NCI-H1105 treated with DMSO at 0.1 percent for 48 hours (cell line): ENCODE measurements around the gene SYT1.
"Not testable (repeated sequence)": the region's sequence is repeated elsewhere in the genome, so short reads cannot be mapped to it uniquely, and the experiment has no call there.

Experiments used
- DNase-seq: peaks from one replicate; lab custom pipeline; 2025; lab: John Stamatoyannopoulos, UW

Gene SYT1

DNA sequence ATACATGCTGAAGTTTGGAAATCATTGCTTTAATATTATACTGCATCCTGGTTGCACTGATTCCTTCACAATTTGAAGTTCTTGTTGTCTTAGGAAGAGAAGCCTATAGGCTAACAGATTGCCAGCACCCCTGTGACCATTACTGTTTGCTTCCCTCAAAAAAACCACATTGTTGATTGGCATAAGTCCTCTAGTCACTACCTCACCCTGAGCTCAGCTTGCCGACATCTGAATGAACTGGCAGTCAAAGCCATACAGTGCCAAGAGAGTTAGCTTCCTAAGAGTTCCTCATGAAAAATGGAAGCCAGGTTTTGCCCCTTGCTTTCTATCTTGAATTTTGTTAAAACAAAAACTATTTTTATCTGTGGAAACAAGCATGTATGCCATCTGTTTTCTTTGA is 276.1 kb downstream of the SYT1 start:
- no peak for DNase-seq

- no peak for DNase-seq
Measured at GRCh38 chr12:79141776-79142175, 277.2 kb downstream of the SYT1 start.

DNA sequence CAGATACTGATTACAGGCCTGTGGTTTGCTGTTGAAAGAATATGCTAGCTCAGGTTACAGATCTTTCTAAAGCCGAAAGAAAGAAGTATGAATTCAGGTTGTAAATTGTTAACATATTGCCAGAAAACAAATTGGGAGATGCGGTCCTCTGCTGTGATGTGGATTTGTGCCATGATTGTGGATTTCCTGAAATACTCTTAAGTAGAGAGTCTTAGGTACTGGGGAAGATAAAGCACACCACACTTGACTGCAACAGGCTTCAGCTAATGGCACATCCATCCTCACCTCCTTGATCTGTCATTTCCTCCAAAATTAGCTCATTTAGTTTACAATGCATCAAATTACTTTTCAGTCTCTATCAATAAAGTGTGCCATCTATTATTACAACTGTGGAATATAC is 279.2 kb downstream of the SYT1 start:
- peak; percentile 77 for DNase-seq

DNA sequence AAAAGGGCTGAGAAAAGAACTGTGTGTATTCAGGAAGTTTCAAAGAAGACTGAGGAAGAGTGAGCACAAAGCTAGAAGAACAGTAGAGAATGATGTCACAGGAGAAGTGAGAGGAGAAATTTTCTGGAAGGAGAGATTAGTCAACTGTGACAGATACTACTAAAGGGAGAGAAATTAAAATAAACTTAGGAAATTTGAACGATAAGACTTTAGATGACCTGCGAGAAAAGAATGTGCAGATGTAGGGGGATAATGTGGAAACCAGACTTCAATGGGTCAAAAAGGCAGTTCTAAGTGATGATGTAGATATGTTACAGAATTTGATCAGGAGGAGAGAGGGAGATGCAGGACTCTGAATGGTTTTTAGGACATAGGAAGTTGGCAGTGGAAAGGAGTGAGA is 287.4 kb downstream of the SYT1 start:
- no peak for DNase-seq

DNA sequence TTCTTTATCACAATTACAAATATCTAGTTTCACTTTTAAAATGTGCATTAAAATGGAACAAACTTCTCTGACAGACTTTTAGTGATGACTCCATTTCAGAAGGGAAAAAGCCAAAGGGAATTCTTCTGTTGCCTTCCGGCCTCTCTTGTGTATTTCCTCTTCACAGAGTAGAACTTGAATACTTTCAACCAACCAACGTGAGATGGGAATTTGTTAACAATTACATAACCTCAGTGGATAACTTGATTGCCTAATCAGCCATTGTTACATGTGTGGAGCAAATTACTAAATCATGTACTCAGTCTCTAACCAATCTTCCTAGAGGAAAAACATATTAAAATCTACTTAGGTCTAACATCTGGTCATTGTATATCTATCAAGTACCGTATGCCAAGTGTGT is 291.1 kb downstream of the SYT1 start:
- DNase-seq: no peak

DNA sequence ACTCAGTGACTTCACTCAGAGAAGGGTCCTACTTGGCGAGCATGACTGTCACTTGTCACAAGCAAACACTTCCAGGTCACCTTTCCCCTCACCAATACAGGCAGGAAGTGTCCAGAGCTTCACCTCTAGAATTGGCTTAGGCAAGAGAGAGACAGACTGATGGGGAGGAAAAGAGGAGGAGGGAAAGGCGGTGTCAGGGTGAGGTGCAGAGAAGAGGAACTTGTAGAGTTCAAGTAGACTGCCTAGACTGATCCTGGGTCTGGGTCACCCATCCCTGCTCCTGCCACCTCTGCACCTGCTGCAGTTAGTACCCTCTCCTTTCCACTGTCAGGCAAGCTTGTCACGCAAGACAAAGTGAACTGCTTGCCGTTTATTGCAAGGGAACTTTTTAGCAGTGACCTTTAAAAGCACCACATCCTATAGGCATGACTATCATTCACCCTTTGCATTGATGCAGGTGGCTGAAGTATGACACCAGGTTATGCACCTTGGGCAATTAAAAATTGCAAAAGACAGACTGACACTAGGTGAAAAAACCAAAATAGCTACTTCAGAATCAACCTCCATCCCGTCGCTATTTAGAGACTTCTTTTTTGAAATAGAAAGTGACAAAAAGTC is 292.4 kb downstream of the SYT1 start:
- DNase-seq: no peak

DNA sequence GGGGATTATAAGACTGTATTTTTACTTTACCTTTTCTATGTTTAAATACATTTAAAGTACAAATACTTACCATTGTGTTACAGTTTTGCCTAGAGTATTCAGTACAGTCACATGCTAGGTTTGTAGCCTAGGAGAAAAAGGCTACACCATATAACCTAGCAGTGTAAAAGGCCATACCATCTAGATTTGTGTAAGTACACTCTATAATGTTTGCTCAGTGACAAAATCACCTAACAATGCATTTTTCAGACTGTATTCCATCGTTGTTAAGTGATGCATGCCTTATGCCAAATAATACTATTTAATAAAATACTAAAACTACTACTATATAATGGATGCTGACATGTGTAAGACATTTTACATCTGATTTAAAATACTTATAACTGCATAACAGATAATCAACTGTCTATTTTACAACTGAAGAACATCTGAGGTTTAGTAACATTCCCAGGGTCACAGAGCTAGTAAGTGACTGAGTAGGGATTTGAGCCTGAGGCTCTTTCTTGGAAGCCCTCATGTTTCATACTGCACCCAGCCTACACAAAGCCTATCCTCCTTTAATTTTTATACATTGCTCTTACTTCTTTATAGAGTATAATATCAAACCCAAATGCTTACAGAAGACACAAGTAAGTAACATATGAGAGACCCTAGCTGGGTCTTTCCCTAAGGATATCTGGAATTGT is 296.8 kb downstream of the SYT1 start:
- DNase-seq: no peak

DNA sequence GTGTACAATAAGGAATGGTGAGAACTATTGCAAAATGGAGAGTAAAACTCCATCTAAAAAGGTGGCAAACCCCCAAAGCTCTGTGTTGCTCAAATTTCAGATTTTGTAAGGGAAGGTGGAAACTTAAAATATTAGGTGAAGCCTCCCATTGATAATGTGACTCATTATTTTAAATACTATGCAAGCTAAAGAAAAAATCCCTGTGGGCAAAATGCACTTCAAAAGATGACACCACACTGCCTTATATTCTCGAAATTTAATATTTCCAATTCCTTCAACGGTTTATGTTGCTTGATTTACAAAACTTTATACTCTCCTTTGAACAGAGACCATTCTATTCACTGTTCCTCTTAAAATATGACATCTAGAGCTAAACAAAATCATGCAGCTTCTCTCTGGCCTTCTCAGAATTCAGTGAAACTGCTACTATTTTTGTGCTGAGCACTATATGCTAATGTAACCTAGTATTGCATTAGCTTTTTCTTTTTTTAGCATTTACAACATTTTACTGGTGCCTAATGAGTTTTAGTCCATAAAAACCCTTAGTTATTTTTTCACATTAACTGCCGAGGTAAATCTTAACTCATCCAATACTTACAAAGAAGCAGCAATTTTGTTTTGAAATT is 297.7 kb downstream of the SYT1 start:
- DNase-seq: no peak

GRCh38 chr12:79162948-79163347 is 298.4 kb downstream of the SYT1 start:
- DNase-seq: no peak

DNA sequence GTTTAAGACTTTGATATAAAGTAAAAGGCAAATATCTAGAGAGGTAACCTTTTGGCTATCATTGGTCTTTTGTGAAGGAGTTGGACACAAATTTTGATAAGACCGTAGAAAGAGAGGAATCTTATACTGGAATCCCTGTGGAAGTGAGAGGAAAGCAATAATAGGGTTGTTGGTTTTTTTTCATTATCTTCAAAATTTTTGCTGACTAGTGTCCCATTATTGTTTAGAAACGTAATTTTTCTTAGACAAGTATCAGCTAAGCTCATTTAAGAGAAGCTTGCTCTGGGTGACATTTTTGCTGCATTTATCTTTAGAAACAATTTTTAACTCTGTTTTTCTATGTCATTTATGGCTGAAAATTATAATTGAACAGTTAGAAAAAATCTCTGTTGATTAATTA is 300.3 kb downstream of the SYT1 start:
- DNase-seq: no peak

GRCh38 chr12:79168687-79169086 is 304.1 kb downstream of the SYT1 start:
- peak; percentile 26 for DNase-seq

- DNase-seq: peak; percentile 43
Measured at GRCh38 chr12:79174626-79175025, 310.1 kb downstream of the SYT1 start.

- no peak for DNase-seq
Measured at GRCh38 chr12:79183003-79183402, 318.4 kb downstream of the SYT1 start.

DNA sequence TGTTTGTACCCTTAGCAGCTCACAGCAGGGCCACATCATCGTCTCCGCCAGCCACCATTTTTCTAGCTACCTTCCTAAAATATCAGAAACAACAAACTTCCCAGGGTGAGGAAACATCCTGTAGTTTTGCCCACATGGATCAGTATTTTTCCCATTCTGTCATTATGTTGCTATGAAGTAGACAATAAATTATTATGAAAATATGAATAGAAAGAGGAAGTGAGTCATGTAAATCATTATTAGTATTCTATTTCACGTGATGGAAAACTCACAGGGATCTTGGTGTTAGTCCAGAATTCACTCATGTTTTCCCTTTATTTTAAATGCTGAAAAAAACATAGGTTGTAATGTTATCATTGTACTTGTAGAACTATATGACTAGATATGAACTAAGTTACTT is 319.4 kb downstream of the SYT1 start:
- no peak for DNase-seq

DNA sequence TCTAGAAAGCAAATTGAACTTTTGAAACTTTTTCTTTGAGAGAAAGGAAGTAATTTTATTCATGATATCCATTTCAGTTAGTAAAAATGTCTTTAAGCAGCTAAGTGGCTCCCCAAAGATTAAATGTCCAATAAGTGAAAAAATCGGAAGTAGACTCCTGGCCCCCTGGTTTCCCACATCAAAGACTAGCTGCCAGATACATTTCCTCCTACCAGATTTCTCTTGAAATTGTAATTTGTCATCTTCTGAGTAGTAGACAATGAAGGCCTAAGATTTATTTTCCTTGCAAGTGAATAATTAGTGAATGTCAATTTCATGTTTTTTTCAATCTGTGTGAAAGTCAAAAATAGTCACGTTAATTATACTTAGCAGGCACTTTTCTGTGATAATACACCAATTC is 321.9 kb downstream of the SYT1 start:
- peak; percentile 93 for DNase-seq

- DNase-seq: peak; percentile 99
Measured at GRCh38 chr12:79187032-79187431, 322.5 kb downstream of the SYT1 start.

DNA sequence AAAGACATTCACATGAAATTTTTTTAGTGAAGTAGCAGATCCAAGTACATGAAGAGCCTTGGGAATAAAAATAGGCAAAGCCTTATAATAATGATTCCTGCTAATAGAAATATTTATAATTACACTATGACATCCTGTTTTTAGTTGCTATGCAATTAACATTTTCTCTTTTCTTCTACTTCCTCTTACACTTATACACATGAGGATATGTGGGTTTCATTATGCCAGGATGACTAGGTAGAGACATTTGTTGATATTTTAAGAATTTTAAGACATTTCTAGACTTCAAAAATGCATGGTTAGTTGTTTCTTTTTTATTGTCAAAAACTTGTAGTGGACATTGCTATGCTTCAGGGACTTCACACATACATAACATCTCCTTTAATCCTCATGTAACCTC is 326.8 kb downstream of the SYT1 start:
- DNase-seq: no peak

- no peak for DNase-seq
Measured at GRCh38 chr12:79194595-79194994, 330.0 kb downstream of the SYT1 start.

GRCh38 chr12:79199166-79199565 is 334.6 kb downstream of the SYT1 start:
- no peak for DNase-seq

- DNase-seq: peak; percentile 80
Measured at GRCh38 chr12:79200176-79200575, 335.6 kb downstream of the SYT1 start.

- DNase-seq: no peak
Measured at GRCh38 chr12:79203058-79203647, 338.6 kb downstream of the SYT1 start.

DNA sequence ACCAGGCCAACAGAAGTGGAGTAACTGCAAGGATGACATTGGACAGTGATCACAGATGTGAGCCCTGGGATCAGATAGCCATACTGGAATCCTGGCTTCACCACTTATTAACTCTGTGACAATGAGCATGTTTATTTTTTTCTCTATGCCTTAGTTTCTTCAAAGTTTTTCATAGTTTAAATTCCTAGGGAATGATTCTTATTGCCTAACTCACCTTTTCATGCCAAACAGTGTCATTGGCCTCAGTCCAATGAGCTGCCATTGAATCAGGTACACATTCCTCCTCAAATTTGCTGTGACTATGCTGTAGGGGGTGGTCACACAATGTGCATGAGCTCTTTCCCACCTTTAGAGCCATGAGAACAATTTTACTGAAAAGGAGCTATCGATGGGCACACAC is 342.3 kb downstream of the SYT1 start:
- DNase-seq: no peak

DNA sequence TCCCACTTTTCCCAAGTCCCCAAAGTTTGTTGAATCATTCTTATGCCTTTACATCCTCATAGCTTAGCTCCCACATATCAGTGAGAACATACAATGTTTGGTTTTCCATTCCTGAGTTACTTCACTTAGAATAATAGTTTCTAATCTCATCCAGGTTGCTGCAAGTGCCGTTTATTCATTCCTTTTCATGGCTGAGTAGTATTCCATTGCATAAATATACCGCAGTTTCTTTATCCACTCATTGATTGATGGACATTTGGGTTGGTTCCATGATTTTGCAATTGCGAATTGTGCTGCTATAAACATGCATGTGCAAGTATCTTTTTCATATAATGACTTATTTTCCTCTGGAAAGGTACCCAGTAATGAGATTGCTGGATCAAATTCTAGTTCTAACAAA is 345.8 kb downstream of the SYT1 start:
- not testable (repeated sequence) for DNase-seq
